OCI-LY7 (cell line): ENCODE measurements around the gene BRPF3. TPM values are rescaled to one million over a fixed set of nuclear protein-coding genes. Genes with fewer than 3 reads are reported as not detected.

Experiments
- BruUV-seq: library from RNA; stranded (reverse); fragments of 400-500 nt; replicated peaks from 2 replicates; lab custom pipeline; 2021; lab: Mats Ljungman, UMichigan
- CTCF ChIA-PET: fragments of 300-600 bp; sonication (Branson Sonifier 250); formaldehyde crosslinking; loops from one replicate; lab custom pipeline; 2022; ENCODE audit warnings: antibody characterized with exemption; ENCODE audit not compliant: unreplicated experiment; lab: Charles Lee
- POLR2A ChIA-PET: fragments of 300-600 bp; sonication (Branson Sonifier 250); formaldehyde crosslinking; loops from one replicate; lab custom pipeline; 2022; ENCODE audit warnings: antibody characterized with exemption; lab: Charles Lee
- DNase-seq: peaks from one replicate; pipeline ENCODE4 v3.0.0-alpha.2; 2015; ENCODE audit warnings: low spot score
- H2AFZ ChIP-seq: fragments of 200-600 bp; sonication (generic), shearing (Covaris generic); 2 replicates; pipeline ENCODE4 v1.6.1; 2014; ENCODE audit warnings: mild to moderate bottlenecking, antibody characterized with exemption, low read length, moderate library complexity
- H3K27ac ChIP-seq: fragments of 200-600 bp; sonication (generic); 2 replicates; pipeline ENCODE4 v1.5.1; 2014; ENCODE audit warnings: mixed run types, low read depth, mild to moderate bottlenecking, moderate library complexity, low read length, inconsistent platforms; ENCODE audit not compliant: poor library complexity, severe bottlenecking
- H3K36me3 ChIP-seq: fragments of 200-600 bp; sonication (generic); 2 replicates; pipeline ENCODE4 v1.6.1; 2014; ENCODE audit warnings: mild to moderate bottlenecking, antibody characterized with exemption, low read length, moderate library complexity, mixed read lengths; ENCODE audit not compliant: insufficient read depth
- H3K4me1 ChIP-seq: fragments of 200-600 bp; sonication (generic); 2 replicates; pipeline ENCODE4 v1.5.1; 2014; ENCODE audit warnings: mild to moderate bottlenecking, low read length; ENCODE audit not compliant: insufficient read depth, poor library complexity, severe bottlenecking
- H3K4me2 ChIP-seq: fragments of 200-600 bp; sonication (generic); 2 replicates; pipeline ENCODE4 v1.6.1; 2014; ENCODE audit warnings: mild to moderate bottlenecking, low read length
- H3K4me3 ChIP-seq: fragments of 200-600 bp; sonication (generic); 2 replicates; pipeline ENCODE4 v1.5.1; 2014; ENCODE audit warnings: mild to moderate bottlenecking, low read depth, low read length; ENCODE audit not compliant: poor library complexity, severe bottlenecking
- H3K79me2 ChIP-seq: fragments of 200-600 bp; sonication (generic); 2 replicates; pipeline ENCODE4 v1.6.1; 2016; ENCODE audit warnings: low read depth, mild to moderate bottlenecking, low read length, moderate library complexity, mixed read lengths; ENCODE audit not compliant: insufficient read depth
- H3K9me2 ChIP-seq: fragments of 200-600 bp; sonication (generic); 2 replicates; pipeline ENCODE4 v1.6.1; 2016; ENCODE audit warnings: mild to moderate bottlenecking, low read length, mixed read lengths; ENCODE audit not compliant: insufficient read depth
- H3K9me3 ChIP-seq: fragments of 200-600 bp; sonication (generic); 2 replicates; pipeline ENCODE4 v1.6.1; 2014; ENCODE audit warnings: mild to moderate bottlenecking, mixed run types, low read length, mixed read lengths
- H4K20me1 ChIP-seq: fragments of 200-600 bp; sonication (generic); 2 replicates; pipeline ENCODE4 v1.6.1; 2014; ENCODE audit warnings: mild to moderate bottlenecking, antibody characterized with exemption, low read length, moderate library complexity, mixed read lengths; ENCODE audit not compliant: insufficient read depth
- EZH2phosphoT487 ChIP-seq: fragments of 200-600 bp; sonication (generic); IDR thresholded peaks from 2 replicates; pipeline ENCODE4 v1.6.1; 2018; ENCODE audit warnings: low read depth, borderline replicate concordance, mild to moderate bottlenecking, mixed run types, antibody characterized with exemption, low read length, moderate library complexity, mixed read lengths
- intact Hi-C: fragments of 100-400 bp; cut with micrococcal nuclease; formaldehyde crosslinking; loops from one replicate; pipeline ENCODE4 v1.10.0; 2022; ENCODE audit not compliant: unreplicated experiment
- total RNA-seq, 2 experiments: library from RNA; depleted of rRNA in 1 of 2; stranded (reverse); fragments of >200 nt in 1 of 2; shearing (Covaris generic) in 1 of 2; gene quantifications; 2 replicates each; pipeline ENCODE4 v1.2.3, GENCODE V29; 2014 to 2022
- TF ChIP-seq, protein P1 (sequence below): fragments of 200-600 bp; sonication (generic); conservative IDR thresholded peaks from 2 replicates; pipeline ENCODE4 v1.5.1; 2014; ENCODE audit warnings: mild to moderate bottlenecking, antibody characterized with exemption, low read length, moderate library complexity, mixed read lengths

Gene BRPF3
- total RNA-seq, 2 experiments from 2014 or later: 10.4 to 12.0 TPM

DNA sequence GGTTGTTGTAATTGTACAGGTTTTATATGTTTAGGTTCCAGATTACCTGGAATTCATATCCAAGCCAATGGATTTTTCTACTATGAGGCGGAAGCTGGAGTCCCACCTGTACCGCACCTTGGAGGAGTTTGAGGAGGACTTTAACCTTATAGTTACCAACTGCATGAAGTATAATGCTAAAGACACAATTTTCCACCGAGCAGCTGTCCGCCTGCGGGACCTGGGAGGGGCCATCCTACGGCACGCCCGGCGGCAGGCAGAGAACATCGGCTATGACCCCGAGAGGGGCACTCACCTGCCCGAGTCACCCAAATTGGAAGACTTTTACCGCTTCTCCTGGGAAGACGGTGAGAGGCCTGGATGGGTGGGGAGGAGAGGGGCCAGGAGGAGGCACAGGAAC lies 13.6 kb downstream of the BRPF3 start:
- Histone ChIP-seq H3K9me2 (no peaks in the 10 kb centered on the region), H3K27ac (no peak overlapping the region), H2AFZ (no peak overlapping the region), H4K20me1 (no peaks in the 10 kb centered on the region), H3K4me2 (no peak overlapping the region), H3K4me1 (no peaks in the 10 kb centered on the region), H3K36me3 (peaks cover 57% of the 10 kb centered on the region), H3K9me3 (no peaks in the 10 kb centered on the region), H3K4me3 (no peak overlapping the region), H3K79me2 (no peaks in the 10 kb centered on the region)
- TF ChIP-seq, protein P1, sequence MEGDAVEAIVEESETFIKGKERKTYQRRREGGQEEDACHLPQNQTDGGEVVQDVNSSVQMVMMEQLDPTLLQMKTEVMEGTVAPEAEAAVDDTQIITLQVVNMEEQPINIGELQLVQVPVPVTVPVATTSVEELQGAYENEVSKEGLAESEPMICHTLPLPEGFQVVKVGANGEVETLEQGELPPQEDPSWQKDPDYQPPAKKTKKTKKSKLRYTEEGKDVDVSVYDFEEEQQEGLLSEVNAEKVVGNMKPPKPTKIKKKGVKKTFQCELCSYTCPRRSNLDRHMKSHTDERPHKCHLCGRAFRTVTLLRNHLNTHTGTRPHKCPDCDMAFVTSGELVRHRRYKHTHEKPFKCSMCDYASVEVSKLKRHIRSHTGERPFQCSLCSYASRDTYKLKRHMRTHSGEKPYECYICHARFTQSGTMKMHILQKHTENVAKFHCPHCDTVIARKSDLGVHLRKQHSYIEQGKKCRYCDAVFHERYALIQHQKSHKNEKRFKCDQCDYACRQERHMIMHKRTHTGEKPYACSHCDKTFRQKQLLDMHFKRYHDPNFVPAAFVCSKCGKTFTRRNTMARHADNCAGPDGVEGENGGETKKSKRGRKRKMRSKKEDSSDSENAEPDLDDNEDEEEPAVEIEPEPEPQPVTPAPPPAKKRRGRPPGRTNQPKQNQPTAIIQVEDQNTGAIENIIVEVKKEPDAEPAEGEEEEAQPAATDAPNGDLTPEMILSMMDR: no peak
- TF ChIP-seq EZH2phosphoT487: no peak
- ChIA-PET POLR2A (no interaction called here), CTCF (no interaction called here)
- DNase-seq: no peak
- BruUV-seq: no TSS peak
- intact Hi-C loops: no loop called here

DNA sequence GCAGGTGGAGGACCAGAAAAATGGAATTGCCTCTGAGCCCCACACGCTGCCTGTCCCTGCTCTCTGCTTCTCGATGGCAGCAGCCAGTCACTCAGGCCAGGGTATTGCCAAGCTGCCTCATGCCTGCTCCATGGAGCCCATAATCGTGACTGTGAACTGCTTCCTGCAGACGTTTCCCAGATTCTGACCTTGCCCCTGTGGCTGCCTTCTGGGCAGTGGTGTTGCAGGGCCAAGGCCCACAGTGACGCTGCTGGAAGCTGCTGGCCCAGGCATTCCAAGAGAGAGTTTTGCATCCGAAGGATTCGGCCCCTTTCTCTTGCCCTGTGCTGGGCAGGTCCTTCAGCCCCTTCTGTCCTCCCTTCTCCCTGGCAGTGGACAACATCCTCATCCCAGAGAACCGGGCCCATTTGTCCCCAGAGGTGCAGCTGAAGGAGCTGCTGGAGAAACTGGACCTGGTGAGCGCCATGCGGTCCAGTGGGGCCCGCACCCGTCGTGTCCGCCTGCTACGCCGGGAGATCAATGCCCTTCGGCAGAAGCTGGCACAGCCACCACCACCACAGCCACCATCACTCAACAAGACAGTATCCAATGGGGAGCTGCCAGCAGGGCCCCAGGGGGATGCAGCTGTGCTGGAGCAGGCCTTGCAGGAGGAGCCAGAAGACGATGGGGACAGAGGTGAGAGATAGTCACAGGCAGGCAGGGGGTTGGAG lies 14.5 kb downstream of the BRPF3 start:
- Histone ChIP-seq H2AFZ (no peak overlapping the region), H3K4me1 (no peaks in the 10 kb centered on the region), H3K9me2 (no peaks in the 10 kb centered on the region), H3K4me3 (no peak overlapping the region), H4K20me1 (no peaks in the 10 kb centered on the region), H3K4me2 (no peak overlapping the region), H3K9me3 (no peaks in the 10 kb centered on the region), H3K36me3 (peaks cover 62% of the 10 kb centered on the region), H3K79me2 (no peaks in the 10 kb centered on the region), H3K27ac (no peak overlapping the region)
- ChIA-PET CTCF (no interaction called here), POLR2A (interaction anchor here (0.6 kb wide), 1 partner anchor 14 kb away, joined by 4 read pairs; no protein-coding TSS in a partner anchor)
- TF ChIP-seq EZH2phosphoT487: no peak
- TF ChIP-seq, protein P1: no peak
- DNase-seq: no peak
- BruUV-seq: no TSS peak
- intact Hi-C loops: no loop called here

DNA sequence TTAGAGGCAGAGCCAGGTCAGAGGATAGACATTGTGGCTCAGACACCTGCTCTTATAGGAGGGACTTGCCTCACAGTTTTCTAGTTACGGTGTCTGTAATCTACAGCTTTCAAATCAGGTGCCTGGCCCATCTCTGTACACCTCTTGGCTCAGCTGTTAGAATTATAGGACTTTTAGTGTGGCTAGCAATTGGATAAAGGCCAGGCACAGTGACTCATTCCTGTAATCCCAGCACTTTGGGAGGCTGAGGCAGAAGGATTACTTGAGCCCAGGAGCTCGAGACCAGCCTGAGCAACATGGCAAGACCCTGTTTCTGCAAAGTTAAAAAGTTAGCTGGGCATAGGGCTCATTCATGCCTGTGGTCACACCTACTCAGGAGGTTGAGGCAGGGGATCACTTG lies 20.0 kb downstream of the BRPF3 start:
- H4K20me1 ChIP-seq: no peaks in the 10 kb centered on the region
- no peaks in the 10 kb centered on the region for H3K4me1 ChIP-seq
- intact Hi-C loops: no loop called here
- ChIA-PET CTCF (no interaction called here), POLR2A (interaction anchor here (0.5 to 0.6 kb wide), 2 partner anchors 228 to 638 kb away, joined by 3 read pairs; no protein-coding TSS in a partner anchor)
- no peak overlapping the region for H3K4me3 ChIP-seq
- no peak for DNase-seq
- H3K4me2 ChIP-seq: no peak overlapping the region
- no TSS peak for BruUV-seq
- no peak overlapping the region for H2AFZ ChIP-seq
- no peaks in the 10 kb centered on the region for H3K9me3 ChIP-seq
- H3K27ac ChIP-seq: no peak overlapping the region
- TF ChIP-seq, protein P1: no peak
- TF ChIP-seq EZH2phosphoT487: no peak
- peaks cover 57% of the 10 kb centered on the region for H3K36me3 ChIP-seq
- no peaks in the 10 kb centered on the region for H3K9me2 ChIP-seq
- no peaks in the 10 kb centered on the region for H3K79me2 ChIP-seq
